ENCODE data around the gene DEK.

The DEK gene

DNA sequence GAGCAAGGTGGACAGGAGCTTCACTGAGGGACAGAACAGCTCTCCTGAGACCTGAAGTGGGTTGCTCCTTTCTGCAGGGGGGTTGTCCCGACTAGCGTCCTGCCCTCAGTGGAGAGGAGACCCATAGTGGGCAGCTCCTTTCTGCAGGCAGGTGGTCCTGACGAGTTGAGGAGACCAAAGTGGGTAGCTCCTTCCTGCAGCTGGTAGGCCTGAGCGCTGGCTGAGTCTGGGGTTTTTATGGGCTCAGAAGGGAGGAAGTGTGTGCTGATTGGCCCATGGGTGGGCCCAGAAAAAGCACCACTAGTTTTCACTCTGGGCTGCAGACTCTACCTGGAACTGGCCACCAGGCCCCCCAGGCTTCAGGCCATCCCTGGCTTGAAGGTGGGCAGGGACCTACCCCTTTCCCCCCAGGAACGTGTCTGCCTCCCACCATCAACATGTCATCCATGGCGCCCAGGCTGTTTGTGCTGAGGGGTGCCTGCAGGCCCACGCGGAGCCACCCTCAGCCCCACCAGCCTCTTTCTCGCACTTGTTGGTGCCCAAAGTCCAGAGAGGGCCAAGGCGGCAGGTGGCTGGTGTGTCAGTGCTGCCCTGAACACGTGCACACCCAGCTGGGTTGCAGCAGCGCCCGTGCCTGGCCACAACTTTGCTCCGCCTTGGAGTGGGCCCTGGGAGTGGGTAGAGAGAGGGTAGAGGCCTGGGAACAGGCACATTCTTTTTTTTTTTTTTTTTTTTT lies 1.6 kb upstream of the DEK start:
- DNase-seq = no peak

DNA sequence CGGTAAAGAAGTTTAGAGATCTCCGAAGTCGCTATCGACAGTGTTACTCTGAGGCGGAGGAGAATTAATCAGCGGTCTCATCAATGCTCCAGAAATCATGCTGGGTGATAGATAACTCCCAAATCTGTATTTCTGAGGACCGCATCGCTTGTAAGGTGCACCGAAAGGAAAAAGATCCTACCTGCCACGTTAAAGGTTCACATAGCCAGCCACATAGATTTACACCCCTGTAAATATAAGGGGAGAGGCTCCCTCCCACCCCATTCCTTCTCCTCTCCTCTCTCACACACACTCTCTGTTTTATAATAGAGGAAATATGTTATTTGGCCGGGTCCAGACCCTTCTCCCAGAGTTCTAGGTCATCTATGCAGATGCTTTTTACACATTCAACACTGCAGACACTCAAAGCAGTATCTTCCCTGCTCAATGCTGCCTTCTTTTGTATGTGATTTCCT lies 620 bp upstream of the DEK start:
- no peak for DNase-seq

- DNase-seq = no peak
Measured at GRCh38 chr6:18263418-18264218, 712 bp downstream of the DEK start.

- no peak for DNase-seq
Measured at GRCh38 chr6:18262702-18263417, 1.5 kb downstream of the DEK start.

GRCh38 chr6:18261877-18262276 lies 2.5 kb downstream of the DEK start:
- no peak for DNase-seq

- DNase-seq = no peak
Measured at GRCh38 chr6:18260448-18261106, 3.8 kb downstream of the DEK start.

DNA sequence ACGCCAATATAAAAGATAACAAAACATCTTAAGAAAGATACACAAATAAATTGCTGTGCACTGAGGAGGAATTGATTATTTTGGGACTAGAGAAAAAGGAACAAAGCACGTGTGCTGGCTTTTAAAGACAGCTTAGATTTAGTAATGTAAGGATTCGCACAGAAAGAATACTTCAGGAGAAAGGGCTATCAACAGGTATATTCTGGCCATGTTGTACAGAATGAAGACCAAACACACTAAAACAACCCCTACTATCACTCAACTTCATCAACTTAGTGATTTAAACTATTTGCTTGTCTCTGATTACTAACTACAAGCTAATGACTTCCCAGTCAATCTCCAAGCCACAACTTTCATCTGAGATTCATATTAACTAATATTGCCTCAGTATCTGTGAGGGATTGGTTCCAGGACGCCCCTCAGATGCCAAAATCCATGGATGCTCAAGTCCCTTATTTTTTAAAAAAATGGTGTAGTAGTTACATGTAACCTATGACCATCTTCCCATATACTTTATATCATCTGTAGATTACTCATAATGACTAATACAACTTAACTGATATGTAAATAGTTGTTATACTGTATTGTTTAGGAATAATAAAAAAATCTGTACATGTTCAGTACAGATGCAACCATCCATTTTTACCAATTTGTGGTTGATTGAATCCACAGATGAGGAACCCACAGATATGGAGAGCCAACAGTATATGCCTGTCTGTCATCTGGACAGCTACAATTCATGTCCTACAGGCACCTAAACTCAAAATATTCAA lies 4.5 kb downstream of the DEK start:
- no peak for DNase-seq

DNA sequence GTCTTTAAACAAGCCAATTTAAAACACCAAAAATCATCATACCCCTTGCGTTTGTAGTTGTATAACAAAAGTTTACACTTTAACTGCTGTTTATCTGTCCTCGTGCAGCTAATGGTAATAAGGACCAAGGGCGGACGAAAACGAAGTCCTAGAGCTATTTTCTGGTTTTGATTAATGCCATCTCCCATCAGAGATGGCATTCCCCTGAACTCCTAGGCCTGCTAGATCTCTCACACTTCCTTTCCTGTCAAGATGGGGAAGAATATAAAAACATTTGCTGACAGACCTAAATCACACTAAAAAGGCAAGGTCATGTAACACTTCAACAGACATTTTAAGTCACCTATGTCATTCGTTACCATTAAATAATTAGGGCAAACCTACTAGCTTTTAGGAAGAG lies 9.5 kb downstream of the DEK start:
- DNase-seq = no peak

GRCh38 chr6:18253635-18254034 lies 10.7 kb downstream of the DEK start:
- DNase-seq = no peak

DNA sequence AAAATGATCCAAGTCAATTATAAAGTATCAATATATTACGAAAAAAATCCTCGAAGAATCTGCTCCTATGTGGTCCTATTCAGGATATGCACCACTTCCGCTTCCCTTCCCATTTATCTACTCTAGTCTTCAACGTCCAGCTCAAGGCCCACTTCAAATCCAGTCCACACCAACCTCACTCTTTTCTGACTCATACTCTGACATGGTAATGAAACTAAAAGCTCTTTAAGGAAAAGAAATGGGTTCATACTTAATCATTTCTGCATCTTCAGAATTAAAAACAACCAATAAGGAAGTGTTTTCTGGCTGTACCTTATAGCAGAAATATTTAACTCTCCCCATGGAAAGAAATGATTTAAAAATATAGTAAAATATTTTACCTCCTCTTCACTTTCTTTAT lies 15.1 kb downstream of the DEK start:
- DNase-seq = no peak

- DNase-seq = no peak
Measured at GRCh38 chr6:18248698-18249097, 15.6 kb downstream of the DEK start.

DNA sequence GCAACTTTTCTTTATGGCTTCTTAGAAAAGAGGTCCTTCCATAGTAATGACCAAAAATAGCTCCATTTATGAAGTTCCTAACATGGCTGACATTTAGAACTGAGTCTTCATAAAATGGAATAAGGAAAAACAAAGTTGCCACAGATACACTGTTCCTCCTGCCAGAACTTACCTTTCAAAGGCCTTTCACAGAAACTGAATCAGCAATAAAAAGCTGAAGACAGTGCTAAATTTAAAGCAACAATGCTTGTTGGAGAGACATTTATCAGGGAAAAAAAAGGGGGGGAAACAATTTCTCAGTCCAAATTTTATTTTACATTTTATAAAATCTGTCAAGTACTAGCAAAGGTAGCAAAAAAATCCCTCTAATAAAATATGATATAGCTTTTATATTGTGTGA lies 17.3 kb downstream of the DEK start:
- no peak for DNase-seq

- no peak for DNase-seq
Measured at GRCh38 chr6:18246205-18246604, 18.1 kb downstream of the DEK start.

- DNase-seq = no peak
Measured at GRCh38 chr6:18245642-18246041, 18.7 kb downstream of the DEK start.

DNA sequence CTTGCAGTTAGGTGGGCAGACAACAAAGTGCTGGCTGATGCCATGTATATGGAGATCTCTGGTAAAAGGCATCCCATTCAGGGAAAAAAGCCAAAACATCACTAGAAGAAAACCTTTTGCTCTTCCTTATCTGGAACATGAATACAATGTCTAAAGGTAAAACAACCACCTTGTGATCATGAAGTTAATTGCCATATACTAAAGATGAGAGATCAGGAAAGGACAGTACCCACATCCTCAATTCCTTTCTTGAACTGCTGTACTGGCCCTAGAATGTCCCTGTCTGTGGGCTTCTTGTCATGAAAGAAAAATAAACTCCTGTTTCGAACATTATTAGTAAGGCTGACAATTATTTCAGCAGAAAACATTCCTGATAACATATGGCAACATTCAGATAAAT lies 19.3 kb downstream of the DEK start:
- no peak for DNase-seq

GRCh38 chr6:18244251-18244650 lies 20.1 kb downstream of the DEK start:
- DNase-seq = no peak

DNA sequence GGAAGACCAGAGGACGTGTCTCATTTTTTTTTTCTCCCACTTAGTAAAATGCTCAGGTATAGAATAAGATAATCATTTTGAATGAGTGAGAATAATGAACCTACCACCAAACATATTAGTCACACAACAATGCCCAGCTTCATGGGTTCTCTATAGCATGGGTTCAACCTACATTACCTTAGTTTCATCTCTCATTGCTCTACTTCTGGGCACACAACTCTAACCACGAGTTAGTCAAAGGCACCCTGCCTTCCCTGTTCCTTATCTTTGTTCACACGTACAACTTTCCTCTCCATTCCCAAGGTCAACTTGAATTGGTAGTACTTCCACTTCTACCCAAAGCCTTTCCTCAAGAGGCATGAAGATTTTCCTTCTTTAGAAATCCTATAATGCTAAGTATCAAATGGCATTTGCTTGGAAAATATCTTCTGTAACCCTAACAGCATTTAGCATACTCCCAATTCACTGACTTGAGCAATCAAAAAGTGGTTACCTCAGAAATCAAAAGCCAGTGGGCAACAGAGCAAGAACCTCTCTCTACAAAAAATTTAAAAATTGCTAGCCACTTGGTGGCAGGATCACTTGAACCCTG lies 20.9 kb downstream of the DEK start:
- no peak for DNase-seq

DNA sequence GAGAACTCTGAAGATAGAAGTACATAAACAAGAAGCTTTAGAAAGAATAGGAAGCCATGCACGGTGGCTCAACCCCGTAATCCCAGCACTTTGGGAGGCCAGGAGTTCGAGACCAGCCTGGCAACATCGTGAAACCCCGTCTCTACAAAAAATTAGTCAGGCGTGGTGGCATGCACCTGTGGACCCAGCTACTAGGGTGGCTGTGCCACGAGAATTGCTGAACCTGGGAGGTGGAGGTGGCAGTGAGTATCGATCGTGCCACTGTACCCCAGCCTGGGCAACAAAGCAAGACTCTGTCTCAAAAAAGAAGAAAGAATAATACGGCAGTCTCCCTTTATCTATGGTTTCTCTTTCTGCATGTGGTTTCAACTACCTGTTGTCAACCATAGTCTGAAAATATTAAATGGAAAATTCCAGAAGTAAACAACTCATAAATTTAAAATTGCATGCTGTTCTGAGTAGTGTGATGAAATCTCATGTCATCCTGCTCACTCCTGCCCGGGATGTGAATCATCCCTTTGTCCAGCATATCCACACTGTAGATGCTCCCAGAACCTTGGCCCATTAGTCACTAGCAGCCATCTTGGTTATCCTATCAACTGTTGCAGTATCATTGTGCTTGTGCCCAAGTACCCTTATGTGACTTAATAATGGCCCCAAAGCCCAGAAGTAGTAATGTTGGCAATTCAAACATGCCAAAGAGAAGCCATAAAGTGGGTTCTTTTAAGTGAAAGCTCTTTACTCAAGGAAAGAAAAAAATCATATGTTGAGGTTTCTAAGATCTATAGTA lies 22.1 kb downstream of the DEK start:
- DNase-seq = no peak

DNA sequence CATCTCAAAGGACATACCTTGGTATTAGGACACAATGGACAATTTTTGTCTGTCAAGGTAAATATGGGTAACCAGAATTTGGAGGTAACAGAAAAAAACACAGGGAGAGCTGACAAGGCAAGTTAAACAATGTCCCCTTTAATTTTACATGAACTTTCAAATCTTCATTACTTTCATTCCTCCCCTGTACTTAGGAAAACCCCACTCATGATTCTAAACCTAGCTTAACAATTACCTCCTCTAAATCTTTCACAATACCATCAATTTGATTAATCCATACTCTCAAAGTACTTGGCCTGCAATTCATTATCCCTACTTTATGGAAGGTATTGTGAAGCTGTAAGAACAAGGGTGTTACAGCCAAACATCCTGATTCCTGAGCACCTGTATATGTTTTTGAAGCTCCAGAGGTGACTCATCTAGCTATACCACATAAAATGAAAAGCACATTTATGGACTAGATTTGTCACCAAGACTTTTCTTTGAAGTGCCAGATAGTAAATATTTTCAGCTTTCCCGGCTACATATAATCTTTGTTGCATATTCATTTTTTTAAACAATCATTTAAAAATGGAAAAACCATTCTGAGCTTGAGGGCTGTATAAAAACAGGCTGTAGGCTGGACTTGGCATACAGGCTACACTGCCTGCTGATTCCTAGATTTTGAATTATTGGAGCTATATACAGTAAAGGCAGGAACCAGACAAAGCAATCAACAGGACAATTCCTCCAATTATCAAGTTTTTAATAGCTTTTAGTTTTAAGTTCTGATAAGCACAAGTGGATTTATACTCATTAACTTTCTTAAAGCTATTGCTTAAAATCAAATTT lies 22.9 kb downstream of the DEK start:
- DNase-seq = no peak

DNA sequence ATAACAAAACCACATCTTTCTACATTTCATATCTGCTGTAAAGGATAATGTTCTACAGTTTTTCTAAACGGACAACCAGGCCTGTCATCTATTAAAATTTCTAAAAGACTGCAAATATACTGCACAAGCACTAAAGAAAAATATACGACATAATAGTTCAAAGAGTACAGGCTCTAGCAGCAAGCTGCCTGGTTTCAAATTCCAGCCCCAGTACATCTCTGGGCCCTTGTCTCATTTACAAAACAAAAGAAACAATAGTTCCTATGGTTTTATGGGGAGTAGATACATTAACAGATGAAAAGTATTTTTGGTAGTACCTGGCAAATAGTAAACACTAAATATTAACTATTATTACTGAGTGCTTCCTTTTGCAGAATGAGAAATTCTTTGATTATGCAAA lies 24.1 kb downstream of the DEK start:
- DNase-seq = no peak
